ENCODE data around the gene SNTB2. TPM values are rescaled to one million over a fixed set of nuclear protein-coding genes. Genes with fewer than 3 reads are reported as not detected.

The SNTB2 gene
- total RNA-seq, 1 experiment from 2014 or later = 50.6 TPM

DNA sequence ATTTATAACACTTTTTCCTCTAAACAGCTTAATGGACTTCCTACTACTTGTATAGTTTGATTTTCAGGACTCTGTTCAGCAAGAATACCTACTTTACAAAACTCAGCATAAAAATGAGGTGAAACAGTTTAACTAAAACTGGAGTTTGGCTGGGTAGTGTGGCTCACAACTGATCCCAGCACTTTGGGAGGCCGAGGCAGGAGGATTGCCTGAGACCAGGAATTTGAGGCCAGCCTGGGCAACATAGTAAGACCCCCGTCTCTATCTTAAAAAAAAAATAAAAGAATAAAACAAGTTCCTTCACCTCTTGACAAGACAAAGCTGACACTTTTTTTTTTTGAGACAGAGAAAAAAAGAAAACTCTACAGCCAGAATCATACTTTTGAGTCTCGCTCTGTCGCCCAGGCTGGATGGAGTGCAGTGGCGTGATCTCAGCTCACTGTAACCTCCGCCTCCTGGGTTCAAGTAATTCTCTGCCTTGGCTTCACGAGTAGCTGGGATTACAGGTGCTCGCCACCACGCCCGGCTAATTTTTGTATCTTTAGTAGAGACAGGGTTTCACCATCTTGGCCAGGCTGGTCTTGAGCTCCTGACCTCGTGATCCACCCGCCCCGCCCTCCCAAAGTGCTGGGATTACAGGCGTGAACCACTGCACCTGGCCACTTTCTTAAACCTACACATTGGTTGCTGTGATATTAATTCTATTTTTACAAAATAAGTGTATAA lies 140.8 kb downstream of the SNTB2 start:
- H3K4me3 Mint-ChIP-seq (ENCODE audit: unreplicated experiment) = peak overlapping the region; percentile 87
- peaks cover 97% of the 10 kb centered on the region for H3K36me3 Mint-ChIP-seq (ENCODE audit: insufficient read depth, unreplicated experiment)

DNA sequence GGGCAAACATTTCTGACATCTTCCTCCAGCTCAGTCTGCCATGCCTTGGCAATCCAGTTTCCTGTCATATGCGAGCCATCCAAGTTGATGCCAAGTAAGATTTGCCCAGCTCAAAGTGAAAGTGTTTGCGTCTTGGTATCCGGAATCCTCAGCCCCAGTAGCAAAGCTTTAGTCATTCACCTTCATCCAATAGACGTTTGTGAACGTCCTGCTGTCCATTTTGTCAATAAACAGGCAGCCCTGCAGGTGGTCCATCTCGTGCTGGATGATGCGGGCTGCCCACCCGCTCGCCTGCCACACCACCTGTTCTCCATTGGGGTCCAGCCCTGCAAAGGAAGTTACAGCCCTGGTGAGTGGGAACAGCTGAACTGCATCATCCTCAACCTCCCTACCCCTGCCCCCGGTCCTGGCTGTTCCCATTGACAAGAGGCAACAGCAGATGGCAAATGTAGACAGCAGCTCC lies 141.9 kb downstream of the SNTB2 start:
- BruUV-seq (replicated peaks) = no TSS peak
- Mint-ChIP-seq H3K4me3 (ENCODE audit: unreplicated experiment) (peak overlapping the region; percentile 87), H3K4me1 (ENCODE audit: low read depth, unreplicated experiment) (peaks cover 31% of the 10 kb centered on the region), H3K36me3 (ENCODE audit: insufficient read depth, unreplicated experiment) (peaks cover 97% of the 10 kb centered on the region), H3K27ac (ENCODE audit: unreplicated experiment) (peak overlapping the region; percentile 80), H3K9me3 (ENCODE audit: unreplicated experiment) (no peaks in the 10 kb centered on the region), H3K27me3 (ENCODE audit: insufficient read depth, unreplicated experiment) (no peaks in the 10 kb centered on the region)
- Histone ChIP-seq H3K4me3 (ENCODE audit: low read depth, low read length) (peak overlapping the region; percentile 98), H3K36me3 (ENCODE audit: control insufficient read depth, insufficient read depth, low read length) (peaks cover 10% of the 10 kb centered on the region), H3K27me3 (replicated peaks; ENCODE audit: control insufficient read depth, insufficient read depth, low read length) (no peaks in the 10 kb centered on the region), H3K9me3 (no peaks in the 10 kb centered on the region), H3K4me1 (peaks cover 29% of the 10 kb centered on the region)
- TF ChIP-seq, protein P1, sequence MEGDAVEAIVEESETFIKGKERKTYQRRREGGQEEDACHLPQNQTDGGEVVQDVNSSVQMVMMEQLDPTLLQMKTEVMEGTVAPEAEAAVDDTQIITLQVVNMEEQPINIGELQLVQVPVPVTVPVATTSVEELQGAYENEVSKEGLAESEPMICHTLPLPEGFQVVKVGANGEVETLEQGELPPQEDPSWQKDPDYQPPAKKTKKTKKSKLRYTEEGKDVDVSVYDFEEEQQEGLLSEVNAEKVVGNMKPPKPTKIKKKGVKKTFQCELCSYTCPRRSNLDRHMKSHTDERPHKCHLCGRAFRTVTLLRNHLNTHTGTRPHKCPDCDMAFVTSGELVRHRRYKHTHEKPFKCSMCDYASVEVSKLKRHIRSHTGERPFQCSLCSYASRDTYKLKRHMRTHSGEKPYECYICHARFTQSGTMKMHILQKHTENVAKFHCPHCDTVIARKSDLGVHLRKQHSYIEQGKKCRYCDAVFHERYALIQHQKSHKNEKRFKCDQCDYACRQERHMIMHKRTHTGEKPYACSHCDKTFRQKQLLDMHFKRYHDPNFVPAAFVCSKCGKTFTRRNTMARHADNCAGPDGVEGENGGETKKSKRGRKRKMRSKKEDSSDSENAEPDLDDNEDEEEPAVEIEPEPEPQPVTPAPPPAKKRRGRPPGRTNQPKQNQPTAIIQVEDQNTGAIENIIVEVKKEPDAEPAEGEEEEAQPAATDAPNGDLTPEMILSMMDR (IDR thresholded peaks at IDR 0.05; ENCODE audit: insufficient read depth in 1 of 2, low read depth in 1 of 2, low read length in 1 of 2, severe bottlenecking in 1 of 2, unreplicated experiment in 1 of 2) = no peak
- intact Hi-C loops (cut with micrococcal nuclease; ENCODE audit: unreplicated experiment) = no loop called here
- ChIA-PET CTCF (no interaction called here), POLR2A (no interaction called here)
- peak in 1 of 2 experiments; percentile 12 for DNase-seq

More for the DNA sequence above, 140.8 kb downstream of the SNTB2 start:
- TF ChIP-seq, protein P1 (IDR thresholded peaks at IDR 0.05; ENCODE audit: insufficient read depth in 1 of 2, low read depth in 1 of 2, low read length in 1 of 2, severe bottlenecking in 1 of 2, unreplicated experiment in 1 of 2) = no peak
- Histone ChIP-seq H3K4me3 (ENCODE audit: low read depth, low read length) (no peak overlapping the region), H3K27me3 (replicated peaks; ENCODE audit: control insufficient read depth, insufficient read depth, low read length) (no peaks in the 10 kb centered on the region), H3K9me3 (no peaks in the 10 kb centered on the region), H3K4me1 (peaks cover 29% of the 10 kb centered on the region), H3K36me3 (ENCODE audit: control insufficient read depth, insufficient read depth, low read length) (peaks cover 16% of the 10 kb centered on the region)
- peak overlapping the region; percentile 63 for H3K27ac Mint-ChIP-seq (ENCODE audit: unreplicated experiment)
- peaks cover 31% of the 10 kb centered on the region for H3K4me1 Mint-ChIP-seq (ENCODE audit: low read depth, unreplicated experiment)
- no peaks in the 10 kb centered on the region for H3K27me3 Mint-ChIP-seq (ENCODE audit: insufficient read depth, unreplicated experiment)
- ChIA-PET POLR2A (interaction anchor here (0.7 to 0.8 kb wide), 3 partner anchors 13 to 195 kb away, joined by 3 to 5 read pairs (median 3); no protein-coding TSS in a partner anchor), CTCF (interaction anchor here (0.9 kb wide), 1 partner anchor 16 kb away, joined by 3 read pairs; no protein-coding TSS in a partner anchor)
- intact Hi-C loops (cut with micrococcal nuclease; ENCODE audit: unreplicated experiment) = no loop called here
- no peak for DNase-seq
- H3K9me3 Mint-ChIP-seq (ENCODE audit: unreplicated experiment) = no peaks in the 10 kb centered on the region
- BruUV-seq (replicated peaks) = no TSS peak

DNA sequence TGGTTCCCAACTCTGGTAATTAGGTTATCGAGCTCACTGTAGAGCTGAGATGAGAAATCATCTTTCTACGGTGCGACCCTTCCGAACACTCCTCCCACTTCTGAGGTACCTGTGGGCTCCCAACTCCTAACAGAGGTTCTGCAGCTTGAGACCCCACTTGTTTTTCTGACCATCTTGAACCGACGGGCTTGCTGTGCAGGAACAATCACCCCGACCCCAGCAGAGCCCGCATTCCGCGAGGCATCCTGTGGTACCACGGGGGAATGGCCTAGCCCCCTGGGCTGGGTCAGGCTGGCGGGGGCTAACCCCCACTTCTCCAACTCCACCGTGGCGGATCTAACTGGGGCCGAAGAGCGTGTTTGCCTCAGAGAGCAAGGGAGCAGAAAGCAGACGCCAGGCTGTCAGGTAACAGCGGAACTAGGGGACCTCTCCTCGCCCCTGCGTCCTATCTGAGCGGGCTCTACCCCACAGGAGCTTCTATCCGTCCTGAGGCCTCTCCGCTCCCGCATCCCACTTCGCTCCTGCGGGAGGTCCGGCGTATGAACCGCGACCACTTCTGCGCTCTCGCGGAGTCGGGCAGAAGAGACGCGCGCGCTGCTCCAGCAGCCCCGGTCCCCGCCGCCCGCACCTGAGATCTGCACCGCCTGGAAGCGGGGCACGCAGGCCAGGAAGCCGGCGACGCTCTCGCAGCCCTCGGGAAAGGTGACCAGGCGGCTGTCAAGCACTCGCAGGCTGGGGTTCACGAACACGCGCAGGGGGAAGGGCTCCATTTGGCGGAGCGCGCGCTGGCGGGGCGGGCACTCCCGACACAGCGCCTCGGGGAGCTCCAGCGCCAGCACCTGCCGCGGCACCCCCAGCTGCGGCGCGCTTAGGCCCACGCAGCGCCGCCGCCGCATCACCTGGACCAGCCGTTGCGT lies 142.7 kb downstream of the SNTB2 start:
- Mint-ChIP-seq H3K27me3 (ENCODE audit: insufficient read depth, unreplicated experiment) (no peaks in the 10 kb centered on the region), H3K4me1 (ENCODE audit: low read depth, unreplicated experiment) (peaks cover 30% of the 10 kb centered on the region), H3K27ac (ENCODE audit: unreplicated experiment) (peak overlapping the region; percentile 80), H3K4me3 (ENCODE audit: unreplicated experiment) (peak overlapping the region; percentile 87), H3K36me3 (ENCODE audit: insufficient read depth, unreplicated experiment) (peaks cover 96% of the 10 kb centered on the region), H3K9me3 (ENCODE audit: unreplicated experiment) (no peaks in the 10 kb centered on the region)
- Histone ChIP-seq H3K27me3 (replicated peaks; ENCODE audit: control insufficient read depth, insufficient read depth, low read length) (no peaks in the 10 kb centered on the region), H3K9me3 (no peaks in the 10 kb centered on the region), H3K36me3 (ENCODE audit: control insufficient read depth, insufficient read depth, low read length) (peaks cover 6% of the 10 kb centered on the region), H3K4me3 (ENCODE audit: low read depth, low read length) (peak overlapping the region; percentile 98), H3K4me1 (peaks cover 29% of the 10 kb centered on the region)
- peak; percentile 55 to 69 for DNase-seq
- BruUV-seq (replicated peaks) = no TSS peak
- ChIA-PET POLR2A (interaction anchor here (0.6 kb wide), 1 partner anchor 378 kb away, joined by 3 read pairs; no protein-coding TSS in a partner anchor), CTCF (no interaction called here)
- TF ChIP-seq, protein P1 (IDR thresholded peaks at IDR 0.05; ENCODE audit: insufficient read depth in 1 of 2, low read depth in 1 of 2, low read length in 1 of 2, severe bottlenecking in 1 of 2, unreplicated experiment in 1 of 2) = no peak
- intact Hi-C loops (cut with micrococcal nuclease; ENCODE audit: unreplicated experiment) = loop anchor here (1.0 to 10.0 kb wide), 3 partner anchors 10 to 235 kb away; partner anchors contain the start of genes COG8, NFAT5 and NIP7
